ENCODE measurements around the gene INSL3. TPM values are rescaled to one million over a fixed set of nuclear protein-coding genes. Genes with fewer than 3 reads are reported as not detected.
A peak's percentile ranks its signal among the peaks of the same experiment; 100 is the strongest.

The INSL3 gene
- total and polyA plus RNA-seq, 2 of the 13 experiments (the other 11 are each of a cell fraction or from before 2014, with no cell fraction given) = 0.30 TPM; not detected in 1

GRCh38 chr19:17841810-17842662 lies 20.7 kb upstream of the INSL3 start:
- Histone ChIP-seq H3K79me2 (ENCODE audit: insufficient read depth, low read length) (no peaks in the 10 kb centered on the region), H3K36me3 (replicated peaks in 1 of 2; ENCODE audit: control insufficient read depth in 1 of 2, insufficient read depth in 2 of 2, low read length in 2 of 2) (peaks cover 4 to 6% of the 10 kb centered on the region in 2 experiments; a peak in 2 of 5 replicates), H3K4me1 (ENCODE audit: insufficient read depth, low read length) (peaks cover 7% of the 10 kb centered on the region; the same call in 1 of the 2 replicates), H3K9me3 (ENCODE audit: low read length) (no peaks in the 10 kb centered on the region), H3K4me3 (replicated peaks in 1 of 3; ENCODE audit: insufficient read depth in 1 of 3, low read depth in 2 of 3, low read length in 3 of 3) (no peak overlapping the region), H3K4me2 (ENCODE audit: low read depth, low read length) (no peak overlapping the region), H3K27me3 (ENCODE audit: control insufficient read depth in 1 of 2, insufficient read depth in 2 of 2, low read length in 2 of 2) (no peaks in the 10 kb centered on the region; a peak in 1 of 5 replicates), H2AFZ (ENCODE audit: low read length) (no peak overlapping the region), H3K9ac (ENCODE audit: insufficient read depth, low read depth, low read length) (no peak overlapping the region), H4K20me1 (ENCODE audit: insufficient read depth, low read length) (no peaks in the 10 kb centered on the region), H3K27ac (ENCODE audit: extremely low read length, insufficient read depth, low read length) (no peak overlapping the region)
- no TSS peak for BruUV-seq (replicated peaks)
- ATAC-seq = no peak; the same call in 1 of the 3 replicates
- intact Hi-C loops (cut with micrococcal nuclease; ENCODE audit: unreplicated experiment) (no loop called here), in situ Hi-C loops (cut with HindIII; ENCODE audit: extremely low pct_ligation_motif_present, low pct_unique_long_range_greater_than_20kb) (no loop called here)
- DNase-seq (ENCODE audit: low spot score) = no peak
- ChIA-PET POLR2A (interaction anchor here (1.4 kb wide), 1 partner anchor 17 kb away, joined by 3 read pairs; the partner anchor contains the start of gene RPL18A), CTCF (ENCODE audit: low intra/inter-chr PET ratio, low total read pairs) (no interaction called here)
- no peak for FAIRE-seq
- 82% methylated on average over 34 of the region's 56 CpGs for WGBS (ENCODE audit: low lambda C conversion rate)
- TF ChIP-seq MIER3 (CRISPR knock-in tag; IDR thresholded peaks at IDR 0.05; ENCODE audit: borderline replicate concordance) (no peak), YY1 (IDR thresholded peaks at IDR 0.05; ENCODE audit: insufficient read depth, insufficient replicate concordance, low read depth, low read length) (no peak), RBFOX2 (IDR thresholded peaks at IDR 0.05; ENCODE audit: low read depth, low read length) (0 out of 2 replicates have a peak, but pooled peaks have one; percentile 20), HOXD1 (CRISPR knock-in tag; IDR thresholded peaks at IDR 0.05) (no peak), SMARCE1 (IDR thresholded peaks at IDR 0.05; ENCODE audit: borderline replicate concordance) (no peak), ZNF746 (CRISPR knock-in tag; IDR thresholded peaks at IDR 0.05) (no peak), POLR2A (IDR thresholded peaks at IDR 0.05; ENCODE audit: insufficient read depth in 1 of 2, low read depth in 2 of 2, low read length in 2 of 2) (no peak), ZFY (CRISPR knock-in tag; IDR thresholded peaks at IDR 0.05) (no peak), AHDC1 (CRISPR knock-in tag; IDR thresholded peaks at IDR 0.05; ENCODE audit: borderline replicate concordance) (no peak), JUNB (CRISPR knock-in tag; IDR thresholded peaks at IDR 0.05; ENCODE audit: borderline replicate concordance) (no peak), ZNF557 (CRISPR knock-in tag; IDR thresholded peaks at IDR 0.05) (no peak), EZH2 (conservative IDR thresholded peaks at IDR 0.05; ENCODE audit: low read depth, low read length) (no peak), MAZ (IDR thresholded peaks at IDR 0.05; ENCODE audit: borderline replicate concordance, low read depth, low read length) (no peak), MAZ (CRISPR knock-in tag; IDR thresholded peaks at IDR 0.05; ENCODE audit: low read depth) (no peak), PAXIP1 (CRISPR knock-in tag; conservative IDR thresholded peaks at IDR 0.05) (no peak)
